ENCODE measurements around the gene KRT7.
"Not testable (repeated sequence)": the region's sequence is repeated elsewhere in the genome, so short reads cannot be mapped to it uniquely, and the experiment has no call there.

Gene KRT7

GRCh38 chr12:52255926-52256583, 23.0 kb downstream of the KRT7 start:
- DNase-seq (ENCODE audit: low spot score) = no peak

GRCh38 chr12:52256584-52256935, 23.5 kb downstream of the KRT7 start:
- DNase-seq (ENCODE audit: low spot score) = no peak

- DNase-seq (ENCODE audit: low spot score) = no peak
Measured at GRCh38 chr12:52257074-52257551, 24.1 kb downstream of the KRT7 start.

GRCh38 chr12:52257922-52258321, 24.9 kb downstream of the KRT7 start:
- not testable (repeated sequence) for DNase-seq (ENCODE audit: low spot score)

GRCh38 chr12:52258335-52258901, 25.4 kb downstream of the KRT7 start:
- DNase-seq (ENCODE audit: low spot score) = no peak

GRCh38 chr12:52259657-52260243, 26.7 kb downstream of the KRT7 start:
- DNase-seq (ENCODE audit: low spot score) = no peak

GRCh38 chr12:52260361-52261207, 27.5 kb downstream of the KRT7 start:
- no peak for DNase-seq (ENCODE audit: low spot score)

- DNase-seq (ENCODE audit: low spot score) = no peak
Measured at GRCh38 chr12:52261208-52261484, 28.1 kb downstream of the KRT7 start.

GRCh38 chr12:52262286-52262685, 29.2 kb downstream of the KRT7 start:
- DNase-seq (ENCODE audit: low spot score) = no peak

GRCh38 chr12:52263761-52264434, 30.9 kb downstream of the KRT7 start:
- no peak for DNase-seq (ENCODE audit: low spot score)

- DNase-seq (ENCODE audit: low spot score) = no peak
Measured at GRCh38 chr12:52264435-52264825, 31.4 kb downstream of the KRT7 start.

- no peak for DNase-seq (ENCODE audit: low spot score)
Measured at GRCh38 chr12:52266514-52266913, 33.5 kb downstream of the KRT7 start.

GRCh38 chr12:52267266-52267665, 34.2 kb downstream of the KRT7 start:
- no peak for DNase-seq (ENCODE audit: low spot score)

- no peak for DNase-seq (ENCODE audit: low spot score)
Measured at GRCh38 chr12:52267699-52268098, 34.7 kb downstream of the KRT7 start.

GRCh38 chr12:52268212-52268611, 35.2 kb downstream of the KRT7 start:
- DNase-seq (ENCODE audit: low spot score) = no peak

- DNase-seq (ENCODE audit: low spot score) = no peak
Measured at GRCh38 chr12:52270541-52271070, 37.6 kb downstream of the KRT7 start.

- DNase-seq (ENCODE audit: low spot score) = no peak
Measured at GRCh38 chr12:52271158-52271557, 38.1 kb downstream of the KRT7 start.

- no peak for DNase-seq (ENCODE audit: low spot score)
Measured at GRCh38 chr12:52274521-52275120, 41.6 kb downstream of the KRT7 start, which contains the start of gene KRT86. TSS of gene KRT86 (plus strand) at chr12:52274645. CDS start at chr12:52301917, 27,272 bp downstream.

GRCh38 chr12:52275686-52276085, 42.6 kb downstream of the KRT7 start:
- no peak for DNase-seq (ENCODE audit: low spot score)

GRCh38 chr12:52277486-52278245, 44.6 kb downstream of the KRT7 start:
- no peak for DNase-seq (ENCODE audit: low spot score)

Data from hematopoietic multipotent progenitor cell treated with erythropoietin and hydrocortisone succinate and interleukin-3 and kit ligand, for 17 days (in vitro differentiated cells).